Measurements from ENCODE around the gene HIRA. TPM values are rescaled to one million over a fixed set of nuclear protein-coding genes. Genes with fewer than 3 reads are reported as not detected.
A peak's percentile ranks its signal among the peaks of the same experiment; 100 is the strongest.

HIRA gene
- total and polyA plus RNA-seq, 4 donors = 4.1 to 32.5 (median 23.0) TPM

- TF ChIP-seq MAX (IDR thresholded peaks at IDR 0.05) (no peak), FOXA2 (IDR thresholded peaks at IDR 0.05) (no peak), EGR1 (IDR thresholded peaks at IDR 0.05; ENCODE audit: low read depth in 2 of 2) (no peak), HNF4G (IDR thresholded peaks at IDR 0.05) (no peak)
- TF ChIP-seq, protein P1, sequence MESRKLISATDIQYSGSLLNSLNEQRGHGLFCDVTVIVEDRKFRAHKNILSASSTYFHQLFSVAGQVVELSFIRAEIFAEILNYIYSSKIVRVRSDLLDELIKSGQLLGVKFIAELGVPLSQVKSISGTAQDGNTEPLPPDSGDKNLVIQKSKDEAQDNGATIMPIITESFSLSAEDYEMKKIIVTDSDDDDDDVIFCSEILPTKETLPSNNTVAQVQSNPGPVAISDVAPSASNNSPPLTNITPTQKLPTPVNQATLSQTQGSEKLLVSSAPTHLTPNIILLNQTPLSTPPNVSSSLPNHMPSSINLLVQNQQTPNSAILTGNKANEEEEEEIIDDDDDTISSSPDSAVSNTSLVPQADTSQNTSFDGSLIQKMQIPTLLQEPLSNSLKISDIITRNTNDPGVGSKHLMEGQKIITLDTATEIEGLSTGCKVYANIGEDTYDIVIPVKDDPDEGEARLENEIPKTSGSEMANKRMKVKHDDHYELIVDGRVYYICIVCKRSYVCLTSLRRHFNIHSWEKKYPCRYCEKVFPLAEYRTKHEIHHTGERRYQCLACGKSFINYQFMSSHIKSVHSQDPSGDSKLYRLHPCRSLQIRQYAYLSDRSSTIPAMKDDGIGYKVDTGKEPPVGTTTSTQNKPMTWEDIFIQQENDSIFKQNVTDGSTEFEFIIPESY (IDR thresholded peaks at IDR 0.05) = no peak
Measured at GRCh38 chr22:19449422-19449767, 17.9 kb upstream of the HIRA start (continued).

GRCh38 chr22:19448739-19449421 lies 17.3 kb upstream of the HIRA start:
- H3K4me3 ChIP-seq (ENCODE audit: low read depth in 1 of 3, low read length in 3 of 3) = no peak overlapping the region
- H3K9ac ChIP-seq (ENCODE audit: low read depth in 1 of 2, low read length in 2 of 2) = no peak overlapping the region
- no peaks in the 10 kb centered on the region for H3K27me3 ChIP-seq (ENCODE audit: control insufficient read depth in 4 of 4, insufficient read depth in 4 of 4, low read length in 3 of 4)
- 93% methylated on average over 5 of the region's 5 CpGs for WGBS
- peaks cover 0 to 34% (median 24%) of the 10 kb centered on the region in 4 donors for H3K36me3 ChIP-seq (ENCODE audit: control insufficient read depth in 4 of 4, insufficient read depth in 3 of 4, low read depth in 1 of 4, low read length in 3 of 4)
- H3K9me3 ChIP-seq (ENCODE audit: control insufficient read depth in 4 of 4, low read length in 3 of 4) = no peaks in the 10 kb centered on the region
- no peak for DNase-seq (ENCODE audit: low spot score)
- peaks cover 4 to 19% (median 12%) of the 10 kb centered on the region in 4 donors for H3K4me1 ChIP-seq (ENCODE audit: control insufficient read depth in 4 of 4, insufficient read depth in 4 of 4, low read length in 3 of 4)
- TF ChIP-seq FOXA2 (IDR thresholded peaks at IDR 0.05) = no peak
- no peak overlapping the region for H3K27ac ChIP-seq (ENCODE audit: low read depth in 1 of 2, low read length in 2 of 2)

- no peaks in the 10 kb centered on the region for H3K9me3 ChIP-seq (ENCODE audit: control insufficient read depth in 4 of 4, low read length in 3 of 4)
- peaks cover 0 to 33% (median 20%) of the 10 kb centered on the region in 4 donors for H3K36me3 ChIP-seq (ENCODE audit: control insufficient read depth in 4 of 4, insufficient read depth in 3 of 4, low read depth in 1 of 4, low read length in 3 of 4)
- peak overlapping the region in 1 of 2 donors; percentile 36 for H3K9ac ChIP-seq (ENCODE audit: low read depth in 1 of 2, low read length in 2 of 2)
- peaks cover 4 to 19% (median 12%) of the 10 kb centered on the region in 4 donors for H3K4me1 ChIP-seq (ENCODE audit: control insufficient read depth in 4 of 4, insufficient read depth in 4 of 4, low read length in 3 of 4)
- H3K27ac ChIP-seq (ENCODE audit: low read depth in 1 of 2, low read length in 2 of 2) = peak overlapping the region; percentile 93 to 97
- WGBS = 23% methylated on average over 14 of the region's 14 CpGs
- TF ChIP-seq SP1 (IDR thresholded peaks at IDR 0.05) (peak; percentile 4), YY1 (IDR thresholded peaks at IDR 0.05) (no peak), RXRA (IDR thresholded peaks at IDR 0.05) (peak; percentile 73 to 88), HNF4A (conservative IDR thresholded peaks at IDR 0.05) (peak in 1 of 2 donors; percentile 46)
- DNase-seq (ENCODE audit: low spot score) = peak; percentile 43
- H3K27me3 ChIP-seq (ENCODE audit: control insufficient read depth in 4 of 4, insufficient read depth in 4 of 4, low read length in 3 of 4) = no peaks in the 10 kb centered on the region
- peak overlapping the region; percentile 68 to 91 (median 89) for H3K4me3 ChIP-seq (ENCODE audit: low read depth in 1 of 3, low read length in 3 of 3)
Measured at GRCh38 chr22:19448076-19448607, 16.6 kb upstream of the HIRA start.

GRCh38 chr22:19447330-19448075 lies 16.0 kb upstream of the HIRA start, which contains the start of gene C22orf39:
C22orf39 (minus strand) TSS chr22:19447711; CDS start chr22:19447688, 23 bp downstream.
- DNase-seq (ENCODE audit: low spot score) = peak; percentile 86
- H3K4me1 ChIP-seq (ENCODE audit: control insufficient read depth in 4 of 4, insufficient read depth in 4 of 4, low read length in 3 of 4) = peaks cover 4 to 19% (median 12%) of the 10 kb centered on the region in 4 donors
- WGBS = under 1% methylated on average over 92 of the region's 92 CpGs
- H3K27me3 ChIP-seq (ENCODE audit: control insufficient read depth in 4 of 4, insufficient read depth in 4 of 4, low read length in 3 of 4) = no peaks in the 10 kb centered on the region
- no peaks in the 10 kb centered on the region for H3K9me3 ChIP-seq (ENCODE audit: control insufficient read depth in 4 of 4, low read length in 3 of 4)
- H3K9ac ChIP-seq (ENCODE audit: low read depth in 1 of 2, low read length in 2 of 2) = peak within 1 kb of the TSS; percentile 83 to 89
- H3K27ac ChIP-seq (ENCODE audit: low read depth in 1 of 2, low read length in 2 of 2) = peak within 1 kb of the TSS; percentile 93 to 97
- H3K4me3 ChIP-seq (ENCODE audit: low read depth in 1 of 3, low read length in 3 of 3) = peak within 1 kb of the TSS; percentile 82 to 91 (median 89)
- peaks cover 0 to 27% (median 15%) of the 10 kb centered on the region in 4 donors for H3K36me3 ChIP-seq (ENCODE audit: control insufficient read depth in 4 of 4, insufficient read depth in 3 of 4, low read depth in 1 of 4, low read length in 3 of 4)
- TF ChIP-seq FOXA2 (IDR thresholded peaks at IDR 0.05) (no peak), TAF1 (conservative IDR thresholded peaks at IDR 0.05) (no peak), HNF4A (conservative IDR thresholded peaks at IDR 0.05) (no peak), JUND (IDR thresholded peaks at IDR 0.05) (no peak), RXRA (IDR thresholded peaks at IDR 0.05) (no peak), MAX (IDR thresholded peaks at IDR 0.05) (no peak), RAD21 (IDR thresholded peaks at IDR 0.05) (peak in 1 of 2 donors; percentile 2), EGR1 (IDR thresholded peaks at IDR 0.05; ENCODE audit: low read depth in 2 of 2) (no peak), CTCF (IDR thresholded peaks at IDR 0.05; ENCODE audit: low read depth, low read length, missing input control) (no peak)
- TF ChIP-seq, protein P2, sequence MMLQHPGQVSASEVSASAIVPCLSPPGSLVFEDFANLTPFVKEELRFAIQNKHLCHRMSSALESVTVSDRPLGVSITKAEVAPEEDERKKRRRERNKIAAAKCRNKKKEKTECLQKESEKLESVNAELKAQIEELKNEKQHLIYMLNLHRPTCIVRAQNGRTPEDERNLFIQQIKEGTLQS (IDR thresholded peaks at IDR 0.05) = no peak
- TF ChIP-seq, protein P3, sequence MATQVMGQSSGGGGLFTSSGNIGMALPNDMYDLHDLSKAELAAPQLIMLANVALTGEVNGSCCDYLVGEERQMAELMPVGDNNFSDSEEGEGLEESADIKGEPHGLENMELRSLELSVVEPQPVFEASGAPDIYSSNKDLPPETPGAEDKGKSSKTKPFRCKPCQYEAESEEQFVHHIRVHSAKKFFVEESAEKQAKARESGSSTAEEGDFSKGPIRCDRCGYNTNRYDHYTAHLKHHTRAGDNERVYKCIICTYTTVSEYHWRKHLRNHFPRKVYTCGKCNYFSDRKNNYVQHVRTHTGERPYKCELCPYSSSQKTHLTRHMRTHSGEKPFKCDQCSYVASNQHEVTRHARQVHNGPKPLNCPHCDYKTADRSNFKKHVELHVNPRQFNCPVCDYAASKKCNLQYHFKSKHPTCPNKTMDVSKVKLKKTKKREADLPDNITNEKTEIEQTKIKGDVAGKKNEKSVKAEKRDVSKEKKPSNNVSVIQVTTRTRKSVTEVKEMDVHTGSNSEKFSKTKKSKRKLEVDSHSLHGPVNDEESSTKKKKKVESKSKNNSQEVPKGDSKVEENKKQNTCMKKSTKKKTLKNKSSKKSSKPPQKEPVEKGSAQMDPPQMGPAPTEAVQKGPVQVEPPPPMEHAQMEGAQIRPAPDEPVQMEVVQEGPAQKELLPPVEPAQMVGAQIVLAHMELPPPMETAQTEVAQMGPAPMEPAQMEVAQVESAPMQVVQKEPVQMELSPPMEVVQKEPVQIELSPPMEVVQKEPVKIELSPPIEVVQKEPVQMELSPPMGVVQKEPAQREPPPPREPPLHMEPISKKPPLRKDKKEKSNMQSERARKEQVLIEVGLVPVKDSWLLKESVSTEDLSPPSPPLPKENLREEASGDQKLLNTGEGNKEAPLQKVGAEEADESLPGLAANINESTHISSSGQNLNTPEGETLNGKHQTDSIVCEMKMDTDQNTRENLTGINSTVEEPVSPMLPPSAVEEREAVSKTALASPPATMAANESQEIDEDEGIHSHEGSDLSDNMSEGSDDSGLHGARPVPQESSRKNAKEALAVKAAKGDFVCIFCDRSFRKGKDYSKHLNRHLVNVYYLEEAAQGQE (IDR thresholded peaks at IDR 0.05) = no peak
